ENCODE data around the gene PRKCE. TPM values are rescaled to one million over a fixed set of nuclear protein-coding genes. Genes with fewer than 3 reads are reported as not detected.
A peak's percentile ranks its signal among the peaks of the same experiment; 100 is the strongest.

PRKCE gene
- polyA plus RNA-seq, 1 of the 3 experiments (the other 2 are of a cell fraction) = 16.3 TPM

GRCh38 chr2:46062637-46063412 lies 411.4 kb downstream of the PRKCE start (continued):
- TF ChIP-seq RFX5 (IDR thresholded peaks at IDR 0.05; ENCODE audit: low read length) (no peak; the same call in 1 of the 2 replicates), FOSL2 (IDR thresholded peaks at IDR 0.05; ENCODE audit: borderline replicate concordance, low read depth) (peak; percentile 11; the same call in 1 of the 2 replicates), PBX3 (IDR thresholded peaks at IDR 0.05) (no peak)

GRCh38 chr2:46064396-46064795 lies 412.9 kb downstream of the PRKCE start:
- TF ChIP-seq NFIC (IDR thresholded peaks at IDR 0.05; ENCODE audit: borderline replicate concordance) (no peak), RCOR1 (IDR thresholded peaks at IDR 0.05; ENCODE audit: low read length) (no peak), GATA2 (CRISPR knock-in tag; IDR thresholded peaks at IDR 0.05) (peak; percentile 28; the same call in 1 of the 2 replicates)
- Histone ChIP-seq H2AFZ (ENCODE audit: low read depth) (no peak overlapping the region), H3K27ac (ENCODE audit: low read depth in 2 of 2, low read length in 1 of 2) (0 out of 4 replicates have a peak overlapping the region, but pooled peaks of 1 of the 2 experiments have one; percentile 90), H3K4me2 (no peak overlapping the region), H3K9me3 (no peaks in the 10 kb centered on the region), H3K4me3 (ENCODE audit: low read depth in 2 of 2, low read length in 1 of 2) (no peak overlapping the region), H3K9ac (no peak overlapping the region), H3K79me2 (ENCODE audit: insufficient read depth) (no peaks in the 10 kb centered on the region), H4K20me1 (ENCODE audit: insufficient read depth) (no peaks in the 10 kb centered on the region), H3F3A (replicated peaks; ENCODE audit: insufficient read depth) (peaks cover 18% of the 10 kb centered on the region), H3K9me2 (no peaks in the 10 kb centered on the region), H3K4me1 (ENCODE audit: control insufficient read depth in 1 of 2, insufficient read depth in 2 of 2, low read depth in 1 of 2, low read length in 1 of 2) (peaks cover 14 to 35% of the 10 kb centered on the region in 2 experiments), H3K36me3 (replicated peaks in 1 of 2; ENCODE audit: control insufficient read depth in 1 of 2, insufficient read depth in 2 of 2, low read length in 1 of 2) (no peaks in the 10 kb centered on the region), H3K27me3 (ENCODE audit: insufficient read depth) (no peaks in the 10 kb centered on the region)
- ChIA-PET CTCF (interaction anchor here (1.1 to 5.0 kb wide), 10 partner anchors 9 to 301 kb away, joined by 3 to 72 read pairs (median 7); partner anchors contain the start of gene EPAS1), POLR2A (no interaction called here)
- WGBS (ENCODE audit: low lambda C conversion rate) = 100% methylated on average over 1 of the region's 1 CpG
- DNase-seq = no peak

- Histone ChIP-seq H3K4me1 (ENCODE audit: control insufficient read depth in 1 of 2, insufficient read depth in 2 of 2, low read depth in 1 of 2, low read length in 1 of 2) (peaks cover 14 to 35% of the 10 kb centered on the region in 2 experiments), H3K9ac (no peak overlapping the region), H2AFZ (ENCODE audit: low read depth) (no peak overlapping the region), H3K79me2 (ENCODE audit: insufficient read depth) (no peaks in the 10 kb centered on the region), H3K4me2 (no peak overlapping the region), H3K9me3 (no peaks in the 10 kb centered on the region), H3K27me3 (ENCODE audit: insufficient read depth) (no peaks in the 10 kb centered on the region), H3K9me2 (no peaks in the 10 kb centered on the region), H3F3A (replicated peaks; ENCODE audit: insufficient read depth) (peaks cover 18% of the 10 kb centered on the region), H3K36me3 (replicated peaks in 1 of 2; ENCODE audit: control insufficient read depth in 1 of 2, insufficient read depth in 2 of 2, low read length in 1 of 2) (no peaks in the 10 kb centered on the region), H3K27ac (ENCODE audit: low read depth in 2 of 2, low read length in 1 of 2) (peak overlapping the region in 1 of 2 experiments; percentile 90; a peak in 1 of 4 replicates), H4K20me1 (ENCODE audit: insufficient read depth) (no peaks in the 10 kb centered on the region), H3K4me3 (ENCODE audit: low read depth in 2 of 2, low read length in 1 of 2) (no peak overlapping the region)
- ChIA-PET CTCF (interaction anchor here (0.9 to 5.0 kb wide), 8 partner anchors 10 to 300 kb away, joined by 3 to 72 read pairs (median 5); partner anchors contain the start of gene EPAS1), POLR2A (no interaction called here)
- DNase-seq = no peak
- 90% methylated on average over 4 of the region's 4 CpGs for WGBS (ENCODE audit: low lambda C conversion rate)
- TF ChIP-seq MEF2A (IDR thresholded peaks at IDR 0.05; ENCODE audit: borderline replicate concordance, low read depth) (no peak), RAD21 (IDR thresholded peaks at IDR 0.05; ENCODE audit: low read length) (no peak), NFIC (IDR thresholded peaks at IDR 0.05; ENCODE audit: borderline replicate concordance) (no peak), TEAD4 (IDR thresholded peaks at IDR 0.05; ENCODE audit: borderline replicate concordance, insufficient read depth) (no peak), SIN3A (IDR thresholded peaks at IDR 0.05; ENCODE audit: borderline replicate concordance, low read depth, low read length) (no peak), USF2 (IDR thresholded peaks at IDR 0.05; ENCODE audit: borderline replicate concordance, low read depth, low read length) (no peak), RCOR1 (IDR thresholded peaks at IDR 0.05; ENCODE audit: low read length) (no peak), NRF1 (IDR thresholded peaks at IDR 0.05; ENCODE audit: low read depth, low read length) (no peak)
Observed at GRCh38 chr2:46065152-46065551, 413.7 kb downstream of the PRKCE start.

Data from SK-N-SH (cell line).